Kidney glomerular epithelial cell (primary cell): ENCODE data around the gene EXOC3L1.

Experiments
- DNase-seq: peaks from one replicate; lab custom pipeline; 2025; lab: John Stamatoyannopoulos, UW

The EXOC3L1 gene, protein sequence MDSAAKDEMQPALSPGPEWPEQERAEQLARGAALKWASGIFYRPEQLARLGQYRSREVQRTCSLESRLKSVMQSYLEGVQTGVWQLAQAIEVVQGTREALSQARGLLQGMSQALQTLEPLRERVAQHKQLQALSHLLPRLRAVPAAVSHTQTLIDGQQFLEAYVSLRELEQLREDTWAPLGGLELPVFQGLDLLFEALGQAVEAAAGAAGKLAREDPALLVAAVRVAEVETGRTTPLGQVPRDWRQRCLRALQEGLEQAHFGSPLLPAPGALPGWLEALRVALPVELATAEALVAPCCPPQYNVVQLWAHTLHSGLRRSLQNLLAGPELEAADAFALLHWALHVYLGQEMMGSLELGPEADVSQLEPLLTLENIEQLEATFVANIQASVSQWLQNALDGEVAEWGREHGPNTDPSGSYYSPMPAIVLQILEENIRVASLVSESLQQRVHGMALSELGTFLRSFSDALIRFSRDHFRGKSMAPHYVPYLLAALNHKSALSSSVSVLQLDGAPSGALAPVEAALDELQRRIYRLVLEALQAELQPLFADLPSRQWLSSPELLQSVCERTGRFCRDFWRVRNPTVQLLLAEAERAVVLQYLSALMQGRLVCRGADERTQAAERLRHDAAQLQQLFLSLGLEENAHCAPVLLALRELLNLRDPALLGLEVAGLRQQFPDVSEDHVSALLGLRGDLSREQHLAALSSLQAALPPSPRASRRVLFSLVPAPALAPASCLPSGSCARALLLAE

DNA sequence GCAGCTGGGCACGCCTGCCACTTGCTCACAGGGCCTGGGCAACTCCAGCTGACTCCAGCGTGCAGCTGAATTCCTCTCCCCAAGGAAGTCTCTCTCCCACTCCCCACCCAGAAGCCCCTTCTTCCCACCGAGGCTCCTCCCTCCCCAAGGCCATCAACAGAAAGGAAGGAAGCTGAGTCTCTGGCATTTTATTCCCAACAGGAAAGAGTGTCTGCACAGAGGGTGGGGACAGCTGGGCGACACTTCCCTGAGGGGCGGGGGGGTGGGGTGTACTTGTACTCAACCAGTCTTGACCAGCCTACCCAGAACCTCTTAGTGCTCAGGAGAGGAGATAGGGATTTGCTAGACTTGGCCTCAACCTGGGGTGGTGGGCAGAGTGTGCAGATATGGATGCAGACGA lies at the start of gene EXOC3L1:
Gene EXOC3L1, minus strand, starts transcription at position 96 of the 400 bp plus-strand sequence. CDS start 460 bp downstream, outside the sequence.
- DNase-seq = no peak

DNA sequence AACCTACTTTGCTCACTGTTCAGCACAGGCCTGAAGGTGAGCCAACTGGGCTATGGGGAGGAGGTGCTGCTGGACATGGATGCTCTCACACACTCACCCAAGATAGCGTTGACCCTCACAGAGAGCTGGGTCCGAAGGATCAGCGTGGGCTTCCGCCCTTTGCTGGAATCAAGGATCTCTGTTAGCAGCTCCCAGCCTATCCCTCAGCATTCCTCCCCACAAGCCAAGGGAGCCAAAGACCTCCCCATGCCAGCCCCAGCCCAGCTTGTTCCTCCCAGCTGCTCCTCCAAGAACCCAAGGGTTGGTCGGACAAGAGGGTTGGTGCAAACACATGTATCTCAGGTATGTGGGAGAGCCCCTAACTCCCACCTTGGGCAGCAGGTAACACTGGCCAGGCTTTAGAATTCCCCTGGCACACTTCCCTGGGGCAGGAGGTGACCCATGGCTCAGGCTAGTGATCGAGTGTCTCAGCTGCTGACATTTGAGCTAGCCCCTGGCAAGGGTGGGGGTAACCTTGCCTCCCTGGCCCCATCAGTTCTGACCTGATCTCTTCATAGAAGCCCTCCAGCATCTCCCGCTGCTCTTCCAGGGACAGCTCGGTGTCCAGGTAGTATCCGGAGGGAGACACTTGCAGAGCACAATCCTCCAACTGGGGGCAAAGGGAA lies 49.0 kb upstream of the EXOC3L1 start:
- no peak for DNase-seq

DNA sequence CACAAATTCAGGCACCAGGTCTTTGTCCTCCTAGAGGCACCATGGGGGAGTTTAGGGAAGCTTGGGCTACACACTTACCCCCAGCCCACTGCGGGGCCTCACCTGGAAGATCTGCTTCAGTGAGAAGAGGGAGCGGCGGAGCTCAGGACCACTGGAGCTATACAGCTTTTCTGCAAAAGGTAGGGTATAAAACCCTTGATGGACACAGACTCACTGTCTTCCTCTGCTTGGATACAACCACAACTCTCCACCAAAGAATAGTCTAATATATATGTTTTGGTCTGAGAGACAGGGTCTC lies 48.3 kb upstream of the EXOC3L1 start:
- DNase-seq = no peak

DNA sequence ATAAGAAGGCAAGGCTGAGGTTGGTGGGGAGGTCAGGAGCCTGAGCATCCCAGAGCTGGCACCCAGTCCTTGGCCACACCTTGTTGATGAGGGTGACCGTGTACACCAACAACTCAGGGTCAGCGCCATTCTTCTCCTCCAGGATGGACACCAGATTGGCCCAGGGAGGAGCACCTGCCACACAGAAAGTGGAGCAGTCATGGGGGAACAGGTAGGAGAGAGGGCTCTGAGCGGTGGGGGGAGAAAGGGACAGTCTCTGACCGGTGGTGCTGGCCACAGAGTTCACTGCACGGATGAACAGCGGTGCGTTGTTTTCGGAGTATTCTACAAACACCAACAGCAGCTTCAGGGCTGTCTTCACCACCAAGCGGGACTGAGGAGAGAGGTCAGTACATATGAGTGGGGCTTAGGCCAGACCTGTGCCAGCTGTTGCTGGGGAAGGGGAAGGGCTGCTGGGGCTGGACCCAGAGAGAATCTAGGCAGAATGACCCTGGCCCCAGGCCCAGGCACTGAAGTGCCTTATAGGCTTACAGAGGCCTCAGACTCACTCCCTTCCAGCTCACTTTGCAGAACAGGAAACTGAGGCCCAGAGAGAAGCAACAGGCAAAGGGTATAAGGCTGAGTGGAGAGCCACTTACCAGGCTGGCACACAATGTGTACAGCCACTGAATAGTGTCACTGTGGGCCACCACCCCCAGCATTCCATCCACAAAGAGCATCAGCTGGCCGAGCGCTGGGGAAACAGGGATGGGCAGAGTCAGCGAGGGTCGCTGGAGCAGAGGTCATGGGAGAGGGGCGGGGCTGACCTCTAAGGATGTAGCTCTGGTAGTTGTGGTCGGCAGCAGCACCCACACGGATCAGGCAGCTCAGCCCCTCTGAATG lies 47.7 kb upstream of the EXOC3L1 start:
- no peak for DNase-seq

DNA sequence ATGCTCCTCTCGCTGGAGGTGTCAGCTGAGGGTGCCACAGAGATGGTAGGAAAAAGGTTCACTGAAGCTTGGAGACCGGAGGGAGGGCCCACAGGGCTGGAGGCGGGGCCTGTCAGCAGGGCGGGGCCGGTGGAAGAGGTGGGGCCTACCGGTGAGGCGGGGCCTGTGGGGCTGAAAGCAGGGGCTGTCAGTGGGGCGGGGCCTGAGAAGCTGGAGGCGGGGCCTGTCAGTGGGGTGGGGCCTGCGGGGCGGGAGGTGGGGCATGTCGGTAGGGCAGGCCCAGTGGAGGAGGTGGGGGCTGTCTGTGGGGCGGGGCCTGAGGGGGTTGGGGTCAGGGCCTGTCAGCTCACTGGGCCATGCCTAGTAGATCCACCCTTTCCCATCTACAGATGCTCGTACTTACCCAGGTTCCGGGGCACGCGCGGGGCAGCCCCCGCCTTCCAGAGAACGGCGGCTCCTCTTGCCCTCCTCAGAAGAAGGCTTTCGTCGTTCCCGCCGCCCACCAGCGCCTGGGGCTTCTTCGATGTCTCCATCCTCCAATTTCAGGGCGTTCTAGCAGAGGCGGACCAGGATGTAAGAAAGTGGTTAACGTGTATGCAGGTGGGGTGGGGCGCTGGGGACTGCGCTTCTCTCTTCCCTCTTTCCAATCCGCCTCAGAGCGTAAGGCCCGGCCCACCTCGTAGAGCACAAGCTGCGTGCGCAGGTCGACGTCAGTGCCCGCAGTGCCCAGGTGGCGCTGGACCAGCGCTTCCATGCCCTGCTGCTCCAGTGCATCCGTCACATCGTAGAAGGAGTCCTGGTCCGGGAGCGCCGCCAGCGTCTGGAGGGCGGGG lies 46.8 kb upstream of the EXOC3L1 start:
- no peak for DNase-seq

DNA sequence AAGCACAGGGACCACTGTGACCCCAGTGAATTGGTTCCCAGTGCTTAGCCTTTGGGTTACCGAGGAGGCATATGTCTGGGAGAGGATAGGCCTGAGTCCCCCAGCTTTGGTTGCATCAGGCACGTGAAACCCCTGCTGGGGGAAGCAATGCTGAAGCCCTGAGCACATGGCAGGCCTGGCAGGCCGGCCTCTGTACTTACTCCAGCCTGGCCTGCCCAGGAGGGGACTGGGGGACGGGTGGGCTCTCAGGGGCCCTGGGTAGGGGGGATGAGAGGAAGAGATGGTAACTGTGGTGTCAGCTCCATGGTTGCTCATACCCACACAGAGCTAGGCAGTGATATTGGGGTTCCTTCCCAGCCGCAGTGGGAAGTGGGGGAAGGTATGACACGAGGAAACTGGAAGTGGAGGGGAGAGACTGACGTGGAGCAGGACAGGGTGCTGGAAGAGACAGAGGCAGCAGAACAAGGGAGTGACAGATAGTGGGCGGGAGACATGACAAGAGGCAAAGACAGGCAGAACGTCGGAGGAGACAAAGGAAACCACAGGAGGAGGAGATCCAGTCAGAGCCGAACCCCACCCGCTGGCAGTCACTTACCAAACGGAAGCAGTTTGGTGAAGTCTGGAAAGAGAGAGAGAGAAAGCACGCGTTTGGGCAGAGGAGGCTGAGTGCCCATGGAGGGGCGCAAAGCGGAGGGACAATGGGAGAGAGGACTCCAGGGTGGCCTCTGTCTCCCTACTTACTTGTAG lies 46.1 kb upstream of the EXOC3L1 start:
- no peak for DNase-seq

DNA sequence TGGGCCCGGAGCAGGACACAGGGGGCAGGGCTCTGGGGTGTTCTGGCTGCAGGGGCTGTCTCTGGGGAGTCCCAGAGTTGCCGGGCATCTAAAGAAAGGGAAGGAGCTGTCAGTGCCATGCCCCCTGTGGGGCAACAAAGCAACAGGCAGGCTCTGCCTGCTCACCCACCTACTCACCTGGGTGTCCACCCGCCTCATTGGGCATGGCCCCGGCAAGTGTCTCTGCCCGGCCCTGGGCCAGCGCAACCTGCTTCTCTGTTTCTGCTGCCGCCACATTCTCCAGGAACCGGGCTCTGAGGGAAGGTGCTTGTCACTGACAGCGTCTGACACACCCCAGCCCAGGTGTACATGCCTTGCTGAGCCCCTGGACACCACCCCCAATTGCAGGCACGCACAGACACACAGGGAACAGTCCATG lies 44.3 kb upstream of the EXOC3L1 start:
- DNase-seq = no peak

DNA sequence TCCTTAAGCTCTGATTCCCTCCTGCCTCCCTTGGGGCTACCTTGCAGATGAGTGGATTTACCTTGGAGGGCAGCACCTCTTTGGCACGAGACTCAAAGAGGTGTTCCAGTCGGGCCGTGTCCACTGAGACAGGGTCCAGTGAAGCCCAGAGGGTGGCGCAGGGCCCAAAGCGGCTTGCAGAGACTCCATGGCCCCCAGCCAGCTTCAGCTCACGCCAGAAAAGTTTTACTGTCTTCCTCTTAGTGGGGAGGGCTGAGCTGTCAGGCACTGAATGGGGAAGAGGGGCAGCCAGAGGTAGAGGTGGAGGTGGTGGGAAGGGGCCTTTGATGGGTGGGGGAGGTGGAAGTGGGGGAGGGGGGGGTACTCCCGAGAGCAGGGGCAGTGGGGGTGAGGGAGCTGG lies 43.7 kb upstream of the EXOC3L1 start:
- DNase-seq = no peak

DNA sequence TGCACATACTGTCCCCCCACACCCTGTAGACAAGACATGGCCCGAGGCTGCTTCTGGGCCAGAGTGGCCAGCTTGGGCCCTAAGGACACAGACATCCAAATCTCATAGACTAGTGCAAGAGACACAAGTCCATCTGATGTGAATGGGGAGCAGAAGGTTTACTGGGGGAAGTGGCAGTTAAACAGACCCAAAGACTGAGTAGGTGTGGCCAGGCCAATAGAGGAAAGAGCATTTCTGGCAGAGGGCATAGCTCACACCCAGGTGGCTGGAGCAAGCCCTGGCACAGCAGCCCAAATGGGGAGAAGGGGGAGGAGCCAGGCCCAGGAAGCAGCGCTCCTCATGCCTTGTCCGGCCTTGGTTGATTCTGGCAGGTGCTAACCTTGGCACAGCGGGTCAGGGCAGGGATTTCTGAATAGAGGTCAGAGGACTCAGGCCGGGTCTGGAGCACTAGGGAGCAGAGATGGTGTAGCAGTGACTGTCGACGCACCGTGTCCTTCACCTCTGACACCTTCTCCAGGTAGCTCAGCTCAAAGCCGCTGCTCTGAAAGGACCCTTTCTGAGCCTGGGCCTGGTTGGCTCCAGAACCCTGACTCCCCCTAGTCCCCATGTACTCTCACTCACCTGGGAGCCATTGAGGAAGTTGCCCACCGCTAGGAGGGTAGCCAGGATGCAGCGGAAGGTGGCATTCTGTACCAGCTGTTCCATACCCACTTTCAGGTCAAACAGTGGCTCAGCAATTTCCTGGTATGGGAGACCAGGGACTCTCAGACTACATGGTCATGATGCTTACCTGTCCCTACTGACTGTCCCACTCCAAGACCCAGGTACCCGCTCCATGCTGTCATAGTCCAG lies 41.1 kb upstream of the EXOC3L1 start:
- no peak for DNase-seq

DNA sequence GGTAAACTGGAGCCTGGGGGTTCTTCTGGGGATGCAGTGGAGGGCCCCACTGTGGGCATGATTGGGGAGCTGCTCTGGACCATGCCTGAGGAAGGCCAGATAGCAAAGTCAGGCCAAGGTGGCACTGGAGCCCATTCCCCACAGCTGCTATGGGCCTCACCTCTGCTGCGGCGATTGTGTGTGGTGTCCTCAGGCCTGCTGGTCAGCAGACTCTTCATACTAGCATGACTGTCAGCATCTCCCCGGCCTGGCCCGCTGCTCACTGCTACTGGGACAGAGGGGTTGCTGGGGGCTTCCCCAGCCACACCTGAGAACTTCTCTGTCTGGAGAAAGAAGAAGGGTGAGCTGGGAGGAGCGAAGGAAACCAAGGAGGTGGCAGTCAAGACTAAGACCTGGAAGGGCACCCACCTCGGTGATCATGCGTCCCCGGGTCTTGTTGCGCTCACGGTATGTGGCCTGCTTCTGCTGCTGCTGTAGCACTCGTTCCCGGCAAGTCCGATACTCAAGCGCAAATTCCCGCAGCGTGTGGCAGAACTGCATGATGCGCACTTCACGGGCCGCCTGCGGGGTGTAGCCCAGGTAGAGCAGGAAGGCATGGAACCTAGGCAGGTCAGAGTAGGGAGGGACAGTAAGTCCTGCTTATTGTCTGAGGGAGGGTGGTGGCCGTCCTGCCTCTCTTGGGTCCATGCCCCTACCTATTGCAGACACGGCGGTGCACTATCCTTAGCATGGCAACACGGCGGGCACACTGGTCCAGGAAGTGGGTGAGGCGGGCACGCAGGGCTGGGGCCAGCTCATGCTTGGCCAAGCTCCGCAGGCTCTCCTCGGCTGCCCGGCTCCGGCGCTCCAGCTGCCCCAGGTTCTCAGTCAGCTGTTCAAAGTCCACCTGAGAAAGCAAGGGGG lies 40.2 kb upstream of the EXOC3L1 start:
- DNase-seq = no peak

DNA sequence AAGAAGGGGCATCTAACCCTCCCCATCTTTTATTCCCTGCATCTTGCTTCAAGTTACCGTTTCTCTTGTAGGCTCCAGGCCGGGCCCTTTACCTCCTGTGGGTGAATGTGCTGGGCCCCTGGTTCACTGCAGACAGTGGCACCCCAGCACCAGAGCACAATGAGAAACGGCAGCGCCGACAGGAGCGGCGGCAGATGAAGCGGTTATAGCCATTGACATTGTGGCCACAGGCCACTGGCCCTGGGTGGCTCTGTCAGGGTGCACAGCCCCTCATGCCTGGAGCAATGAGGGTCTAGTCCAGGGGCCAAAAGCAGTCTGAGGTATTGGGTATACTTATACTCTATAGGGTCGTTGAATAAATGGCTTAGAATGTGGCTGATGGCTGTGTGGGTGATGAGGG lies 39.0 kb upstream of the EXOC3L1 start:
- DNase-seq = no peak

DNA sequence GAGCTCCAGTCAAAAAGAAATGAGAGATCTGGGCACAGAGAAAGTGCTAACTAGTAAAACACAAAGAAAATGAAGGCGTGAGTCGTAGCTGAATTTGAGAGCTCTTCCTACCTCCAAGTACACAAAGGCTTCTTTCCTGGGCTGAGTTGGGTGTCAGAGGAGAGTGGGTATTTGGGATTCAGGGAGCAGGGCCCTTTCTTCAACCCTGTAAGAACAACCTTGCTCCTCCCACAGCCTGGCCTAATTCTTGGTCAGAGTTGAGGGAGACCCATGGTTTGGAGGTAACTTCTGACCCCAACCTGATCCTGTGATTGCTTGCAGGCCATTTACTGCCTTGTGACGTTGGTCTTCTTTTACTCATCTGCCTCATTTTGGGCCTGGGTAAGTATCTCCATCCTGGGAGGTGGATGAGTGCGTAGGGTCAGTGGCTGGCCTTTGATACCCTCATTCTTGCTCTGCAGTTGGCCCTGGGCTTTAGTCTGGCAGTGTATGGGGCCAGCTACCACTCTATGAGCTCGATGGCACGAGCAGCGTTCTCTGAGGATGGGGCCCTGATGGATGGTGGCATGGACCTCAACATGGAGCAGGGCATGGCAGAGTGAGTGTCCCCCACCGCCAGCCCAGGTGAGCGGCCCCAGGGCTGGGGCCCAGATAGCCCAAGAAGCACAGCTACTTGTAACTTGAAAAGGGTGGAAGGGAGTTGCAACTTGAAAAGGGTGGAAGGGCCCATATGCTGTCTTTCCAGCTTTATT lies 38.3 kb upstream of the EXOC3L1 start:
- DNase-seq = no peak

DNA sequence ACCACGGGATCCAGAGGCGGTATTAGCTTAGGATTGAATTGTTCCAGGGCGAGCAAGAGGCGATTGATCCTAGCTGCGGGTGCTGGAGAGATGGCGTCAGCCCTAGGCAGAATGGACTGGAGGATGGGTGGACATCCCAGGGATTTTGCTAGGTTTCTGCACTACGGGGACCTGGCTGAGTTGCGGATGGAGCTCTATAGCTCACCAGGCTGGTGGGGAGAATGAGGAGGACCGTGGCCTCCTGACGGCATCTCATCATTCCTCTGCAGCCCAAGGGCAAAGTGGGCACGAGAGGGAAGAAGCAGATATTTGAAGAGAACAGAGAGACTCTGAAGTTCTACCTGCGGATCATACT lies 37.6 kb upstream of the EXOC3L1 start:
- DNase-seq = no peak

DNA sequence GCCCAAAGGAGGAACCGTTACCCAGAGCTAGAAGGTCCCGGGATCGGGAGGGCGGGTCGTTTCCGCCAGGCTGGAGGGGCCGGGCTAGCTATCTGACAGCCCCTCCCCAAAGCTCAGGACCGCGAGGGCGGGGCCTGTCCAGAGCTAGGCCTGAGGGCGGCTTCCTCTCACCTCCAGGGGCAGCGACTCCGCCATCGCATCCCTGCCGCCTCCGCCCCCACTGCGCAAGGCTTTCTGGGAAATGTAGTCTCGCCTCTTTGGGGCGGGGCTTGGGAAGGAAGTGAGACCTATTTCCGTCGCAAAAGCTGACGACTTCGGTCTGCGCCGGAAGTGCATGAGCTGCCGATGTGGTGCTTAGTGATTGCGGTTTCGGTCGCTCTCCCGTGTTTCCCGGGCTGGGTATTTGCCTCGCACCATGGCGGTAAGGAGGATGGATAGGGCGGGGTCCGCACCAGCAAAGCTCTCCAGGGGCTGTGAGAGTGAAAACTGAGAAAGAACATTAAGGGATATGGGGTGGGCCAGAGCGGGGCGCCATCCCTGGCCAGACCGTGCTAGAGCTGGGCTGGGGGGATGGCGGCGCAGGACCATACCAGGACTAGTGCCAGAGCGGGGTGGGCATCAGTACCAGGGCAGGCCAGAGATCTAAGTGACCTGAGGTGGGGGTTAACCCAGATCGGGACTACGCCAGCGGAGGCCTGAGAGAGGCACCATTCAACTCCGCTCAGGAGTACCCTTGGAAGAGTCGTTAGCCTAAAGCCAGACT lies 37.0 kb upstream of the EXOC3L1 start, which contains the start of gene TMEM208:
Gene TMEM208, plus strand, starts transcription at position 327 of the 763 bp plus-strand sequence. Its CDS starts 89 bp downstream, at position 416.
- DNase-seq = peak; percentile 97

DNA sequence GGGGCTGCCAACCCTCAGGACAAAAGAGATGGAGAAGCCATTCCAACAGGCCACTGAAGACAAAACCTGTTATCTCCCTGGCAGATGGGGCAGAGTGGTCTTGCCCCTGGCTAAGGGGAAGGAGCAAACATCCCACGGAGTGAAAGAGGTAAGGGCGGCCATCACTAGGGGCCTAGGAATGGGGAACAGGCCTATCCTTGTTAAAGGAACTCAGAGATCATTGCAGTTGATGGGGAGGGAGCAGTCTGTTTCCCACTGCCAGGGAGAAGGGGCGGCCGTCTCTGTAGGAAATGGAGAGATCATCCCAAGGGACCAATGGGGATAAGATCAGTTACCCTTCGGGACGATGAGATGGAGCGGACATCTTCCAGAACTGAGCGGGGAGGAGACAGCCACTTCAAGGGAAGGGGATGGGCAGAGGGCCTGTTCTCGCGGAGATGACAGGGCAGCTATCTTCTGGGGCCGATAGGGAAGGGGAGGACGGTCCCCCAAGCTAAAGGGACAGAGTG lies 36.4 kb upstream of the EXOC3L1 start:
- no peak for DNase-seq

DNA sequence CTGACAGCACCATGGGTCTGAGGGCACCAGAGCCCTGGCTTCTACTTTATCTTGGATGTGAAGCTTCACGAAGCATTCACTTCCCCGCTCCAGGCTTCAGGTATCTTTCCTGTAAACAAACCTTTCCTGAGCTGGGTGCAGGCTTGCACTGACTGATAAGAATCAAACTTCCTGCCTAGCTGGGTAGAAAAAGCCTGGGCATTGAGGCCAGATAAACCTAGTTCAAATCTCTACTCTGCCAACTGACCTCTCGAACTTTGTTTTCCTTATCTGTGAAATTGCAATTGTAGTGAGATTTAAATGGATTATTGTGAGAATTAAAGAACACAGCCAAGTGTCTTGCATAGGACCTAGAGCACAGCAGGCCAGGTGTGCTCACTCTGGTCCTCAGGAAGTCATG lies 34.1 kb upstream of the EXOC3L1 start:
- no peak for DNase-seq
